Measurements from ENCODE around the gene DYNLT4.
A peak's percentile ranks its signal among the peaks of the same experiment; 100 is the strongest.
"Not testable (repeated sequence)": the region's sequence is repeated elsewhere in the genome, so short reads cannot be mapped to it uniquely, and the experiment has no call there.

Gene DYNLT4, protein sequence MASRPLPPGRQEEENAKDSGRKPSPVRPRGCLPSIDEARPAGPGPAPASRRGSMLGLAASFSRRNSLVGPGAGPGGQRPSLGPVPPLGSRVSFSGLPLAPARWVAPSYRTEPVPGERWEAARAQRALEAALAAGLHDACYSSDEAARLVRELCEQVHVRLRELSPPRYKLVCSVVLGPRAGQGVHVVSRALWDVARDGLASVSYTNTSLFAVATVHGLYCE

DNA sequence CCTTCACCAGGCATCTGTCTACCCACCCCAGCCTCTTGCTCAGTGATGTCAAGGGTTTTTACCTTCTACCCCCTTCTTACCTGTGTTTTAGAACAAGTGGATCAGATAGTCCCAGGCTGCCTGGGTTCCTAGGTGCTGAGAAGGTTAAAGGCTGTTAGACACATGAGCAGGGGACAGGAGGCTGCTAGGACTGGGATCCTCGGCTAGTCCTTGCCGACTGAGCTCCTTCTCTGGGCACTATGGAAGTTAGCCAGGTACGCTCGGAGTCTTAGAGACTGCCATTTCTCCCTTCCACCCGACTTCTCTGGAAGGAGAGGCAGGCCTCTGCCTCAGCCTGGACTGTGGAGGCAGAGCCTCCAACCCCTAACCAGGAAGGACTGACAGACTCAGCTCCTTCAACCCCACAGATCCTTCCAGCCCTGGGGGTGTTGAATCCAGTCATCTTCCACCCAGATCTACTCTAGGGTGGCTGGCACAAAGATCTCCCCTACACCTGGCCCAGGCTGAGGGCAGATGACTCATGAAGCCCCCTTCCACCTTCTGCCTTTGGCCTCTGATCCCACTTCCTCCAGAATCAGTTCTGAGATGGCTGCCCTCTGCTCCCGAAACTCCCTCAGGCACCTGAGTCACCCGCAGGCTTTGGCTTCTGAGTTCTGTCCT, at the start of gene DYNLT4:
DYNLT4 (minus strand) TSS at position 648 of the 660 bp plus-strand sequence. CDS start 683 bp downstream, outside the sequence.
- no peak for DNase-seq

DNA sequence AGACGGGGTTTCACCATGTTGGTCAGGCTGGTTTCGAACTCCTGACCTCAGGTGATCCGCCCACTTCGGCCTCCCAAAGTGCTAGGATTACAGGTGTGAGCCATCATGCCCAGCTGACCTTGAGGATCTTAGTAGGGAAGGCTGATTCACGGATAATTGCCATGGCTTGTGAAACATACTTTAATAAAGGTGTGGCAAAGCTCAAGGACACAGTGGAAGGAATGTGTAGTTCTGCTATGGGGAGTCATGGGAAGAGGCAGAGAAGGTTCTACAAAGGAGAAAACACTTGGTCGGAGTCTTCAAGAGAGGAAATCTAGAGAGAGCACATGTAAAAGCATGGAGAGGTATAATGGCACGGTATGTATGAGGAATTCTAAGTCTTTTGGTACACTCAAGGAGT, 48.6 kb upstream of the DYNLT4 start:
- no peak for DNase-seq

GRCh38 chr1:44854970-44855369, 47.8 kb upstream of the DYNLT4 start:
- DNase-seq, result no peak

GRCh38 chr1:44853201-44853600, 46.0 kb upstream of the DYNLT4 start:
- DNase-seq, result no peak

GRCh38 chr1:44851308-44851707, 44.2 kb upstream of the DYNLT4 start:
- DNase-seq, result no peak

- no peak for DNase-seq
These were observed 42.5 kb upstream of the DYNLT4 start for GRCh38 chr1:44849575-44850132.

GRCh38 chr1:44848456-44849181, 41.5 kb upstream of the DYNLT4 start:
- DNase-seq, result no peak

GRCh38 chr1:44847845-44848244, 40.7 kb upstream of the DYNLT4 start:
- DNase-seq, result no peak

DNA sequence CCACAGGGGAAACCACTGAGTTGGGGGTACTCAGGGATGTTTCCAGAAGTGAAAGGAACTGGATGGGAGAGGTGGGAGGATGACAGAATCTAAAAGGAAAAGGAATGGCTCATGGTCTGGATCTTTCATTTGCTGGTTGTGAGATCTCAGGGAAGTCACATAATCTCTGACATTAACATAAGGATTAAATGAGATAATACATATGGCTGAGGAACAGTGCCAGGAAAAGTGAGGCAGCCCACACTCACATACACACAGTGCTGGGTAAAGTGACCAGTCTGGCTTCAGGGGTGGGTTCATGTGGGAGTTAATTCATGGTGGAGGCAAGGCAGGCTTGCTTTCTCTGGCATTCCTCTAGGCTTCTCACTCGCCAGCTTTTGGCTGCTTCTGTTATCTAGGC, 39.8 kb upstream of the DYNLT4 start:
- DNase-seq, result no peak

- peak; percentile 67 to 95 for DNase-seq
These were observed 35.9 kb upstream of the DYNLT4 start, which contains the start of gene PTCH2 for GRCh38 chr1:44842862-44843655. TSS of gene PTCH2 (minus strand) at chr1:44843253. CDS start at chr1:44842932, 321 bp downstream.

GRCh38 chr1:44842486-44842861, 35.3 kb upstream of the DYNLT4 start:
- peak in 1 of 2 experiments; percentile 36 for DNase-seq

DNA sequence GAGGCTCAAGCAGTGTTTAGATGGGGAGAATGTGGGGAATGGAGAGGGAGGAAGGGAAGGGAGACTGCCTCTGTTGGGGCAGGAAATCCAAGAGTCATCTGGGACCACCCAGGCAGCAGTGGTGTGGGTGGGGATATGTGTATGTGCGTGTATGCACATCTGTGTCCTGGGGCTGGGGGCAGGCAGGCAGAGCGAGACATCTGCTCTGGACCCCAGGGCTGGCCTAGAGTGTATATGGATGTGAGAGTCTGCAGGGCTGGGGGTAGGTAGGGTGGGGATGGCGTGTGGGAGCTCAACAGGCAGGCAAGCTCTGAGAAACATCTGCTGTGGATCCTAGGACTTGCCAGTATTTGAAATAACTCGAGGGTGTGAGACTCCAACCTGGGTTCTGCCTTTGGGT, 32.4 kb upstream of the DYNLT4 start:
- DNase-seq, result no peak

GRCh38 chr1:44838294-44838693, 31.1 kb upstream of the DYNLT4 start:
- not testable (repeated sequence) for DNase-seq

DNA sequence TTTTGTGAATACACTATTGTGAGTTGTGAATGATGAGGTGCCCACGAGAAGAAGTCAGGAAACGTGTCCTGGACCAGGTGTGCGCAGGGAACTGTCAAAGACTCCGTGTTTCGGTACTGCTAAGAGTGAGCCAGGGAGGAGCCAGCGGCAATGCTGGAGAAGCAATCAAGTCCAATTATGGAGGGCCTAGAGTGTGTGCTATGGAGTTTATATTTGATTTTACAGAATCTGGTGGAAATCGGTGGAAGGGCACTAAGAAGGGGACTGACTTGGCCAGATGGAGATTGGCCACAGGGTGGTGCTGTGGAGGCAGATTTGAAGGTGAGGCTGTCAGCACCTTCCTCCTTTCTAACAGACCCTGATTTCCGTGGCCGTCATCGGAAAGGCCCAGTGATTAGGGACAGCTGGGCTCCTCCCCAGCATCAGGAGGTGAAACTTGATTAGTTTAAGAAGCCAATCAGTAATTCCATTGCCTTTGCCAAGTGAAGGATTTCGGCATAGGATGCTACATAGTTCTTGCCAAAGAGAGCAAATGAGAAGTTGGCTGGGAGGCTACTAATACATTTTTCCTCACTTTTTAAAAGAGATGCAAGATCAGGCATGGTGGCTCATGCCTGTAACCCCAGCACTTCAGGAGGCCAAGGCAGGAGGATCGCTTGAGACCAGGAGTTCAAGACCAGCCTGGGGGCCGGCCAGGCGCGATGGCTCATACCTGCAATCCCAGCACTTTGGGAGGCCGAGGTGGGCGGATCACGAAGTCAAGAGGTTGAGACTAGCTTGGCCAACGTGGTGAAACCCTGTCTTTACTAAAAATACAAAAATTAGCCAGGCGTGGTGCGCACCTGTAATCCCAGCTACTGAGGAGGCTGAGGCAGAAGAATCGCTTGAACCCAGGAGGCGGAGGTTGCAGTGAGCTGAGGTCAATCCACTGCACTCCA, 28.9 kb upstream of the DYNLT4 start:
- peak; percentile 77 to 94 for DNase-seq

DNA sequence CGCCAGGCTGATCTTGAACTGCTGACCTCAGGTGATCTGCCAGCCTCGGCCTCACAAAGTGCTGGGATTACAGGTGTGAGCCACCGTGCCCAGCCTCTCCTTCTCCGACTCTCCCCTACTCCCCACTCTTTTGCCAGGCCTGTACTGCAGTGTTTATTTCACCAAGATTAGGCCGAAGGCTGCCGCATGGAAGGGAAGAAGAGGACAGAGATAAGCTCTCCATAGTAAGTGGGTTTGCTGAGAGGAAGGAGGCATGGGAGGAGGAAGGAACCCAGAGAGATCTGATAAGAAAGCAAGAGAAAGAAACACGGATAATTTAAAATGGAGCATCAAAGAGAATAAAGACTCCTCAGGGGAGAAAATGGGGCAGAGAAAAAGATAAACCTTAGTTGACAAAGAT, 27.2 kb upstream of the DYNLT4 start:
- no peak for DNase-seq

- no peak for DNase-seq
These were observed 25.0 kb upstream of the DYNLT4 start for GRCh38 chr1:44832056-44832705.

DNA sequence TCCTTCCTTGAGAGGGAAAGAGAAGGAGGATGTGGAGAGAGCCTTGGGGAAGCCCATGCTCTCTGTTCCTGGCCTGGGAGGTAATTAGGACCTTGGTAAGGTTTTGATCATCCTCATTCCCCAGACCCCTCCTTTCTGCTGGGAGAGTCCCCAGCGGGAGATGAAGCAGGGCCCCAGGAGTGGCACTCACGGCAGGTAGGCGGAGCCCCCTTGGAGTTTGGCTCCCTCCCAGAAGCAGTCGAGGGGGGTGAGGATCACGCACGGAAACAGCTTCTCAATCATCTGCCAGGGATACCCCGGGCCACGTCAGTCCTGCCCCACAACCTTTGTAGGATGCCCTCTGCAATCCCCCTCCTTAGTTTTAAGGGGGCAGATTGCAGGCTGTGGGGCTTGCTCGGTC, 24.4 kb upstream of the DYNLT4 start:
- no peak for DNase-seq

GRCh38 chr1:44830900-44831304, 23.8 kb upstream of the DYNLT4 start:
- no peak for DNase-seq

GRCh38 chr1:44829506-44830384, 22.6 kb upstream of the DYNLT4 start:
- DNase-seq, result no peak

GRCh38 chr1:44828841-44829440, 21.8 kb upstream of the DYNLT4 start:
- DNase-seq, result no peak
